Fibroblast of lung (primary cell): Measurements from ENCODE around the gene GMNN. TPM values are rescaled to one million over a fixed set of nuclear protein-coding genes. Genes with fewer than 3 reads are reported as not detected.
"Not testable (repeated sequence)": the region's sequence is repeated elsewhere in the genome, so short reads cannot be mapped to it uniquely, and the experiment has no call there.

ENCODE experiments used
- DNase-seq, 2 donors: peaks; one replicate each; pipeline versions ENCODE4 v3.0.0 to v3.0.0-alpha.2; 2010; ENCODE audit warnings: low read depth in 2 of 2
- H2AFZ ChIP-seq: 2 replicates; pipeline ENCODE4 v1.5.1; 2012; ENCODE audit warnings: low read length, control low read depth, inconsistent platforms
- H3K27ac ChIP-seq: 2 replicates; pipeline ENCODE4 v1.5.1; 2011; ENCODE audit warnings: low read length, control low read depth; ENCODE audit not compliant: insufficient read depth
- H3K27me3 ChIP-seq: 2 replicates; pipeline ENCODE4 v1.5.1; 2011; ENCODE audit warnings: mild to moderate bottlenecking, low read length; ENCODE audit not compliant: control insufficient read depth, insufficient read depth
- H3K36me3 ChIP-seq: 2 replicates; pipeline ENCODE4 v1.5.1; 2011; ENCODE audit warnings: low read length; ENCODE audit not compliant: control insufficient read depth, insufficient read depth
- H3K4me1 ChIP-seq: 2 replicates; pipeline ENCODE4 v1.5.1; 2011; ENCODE audit warnings: low read length; ENCODE audit not compliant: control insufficient read depth, insufficient read depth; ENCODE audit errors: extremely low read depth
- H3K4me2 ChIP-seq: 2 replicates; pipeline ENCODE4 v1.5.1; 2011; ENCODE audit warnings: low read length, control low read depth; ENCODE audit not compliant: insufficient read depth; ENCODE audit errors: extremely low read depth
- H3K4me3 ChIP-seq, 4 experiments: fragments of 200-600 bp in 1 of 4; sonication (generic) in 1 of 4; replicated peaks in 1 of 4; 2 replicates each; pipeline ENCODE4 v1.5.1; 2011 to 2016; ENCODE audit warnings: low read length in 4 of 4, low read depth in 3 of 4, mild to moderate bottlenecking in 3 of 4, control low read depth in 2 of 4, inconsistent platforms in 1 of 4, mixed read lengths in 1 of 4; ENCODE audit not compliant: insufficient read depth in 1 of 4; ENCODE audit errors: control extremely low read depth in 1 of 4
- H3K79me2 ChIP-seq: 2 replicates; pipeline ENCODE4 v1.5.1; 2012; ENCODE audit warnings: mild to moderate bottlenecking, low read length, inconsistent platforms; ENCODE audit not compliant: control insufficient read depth, insufficient read depth
- H3K9ac ChIP-seq: 2 replicates; pipeline ENCODE4 v1.5.1; 2011; ENCODE audit warnings: mild to moderate bottlenecking, low read length, control low read depth; ENCODE audit not compliant: insufficient read depth
- H3K9me3 ChIP-seq: 2 replicates; pipeline ENCODE4 v1.5.1; 2012; ENCODE audit warnings: low read depth, low read length; ENCODE audit not compliant: control insufficient read depth, insufficient read depth
- H4K20me1 ChIP-seq: 2 replicates; pipeline ENCODE4 v1.5.1; 2011; ENCODE audit warnings: low read length; ENCODE audit not compliant: control insufficient read depth, insufficient read depth; ENCODE audit errors: extremely low read depth
- EZH2 ChIP-seq: IDR thresholded peaks from 2 replicates; pipeline ENCODE4 v1.5.1; 2012; ENCODE audit warnings: low read length, control low read depth, mild to moderate bottlenecking; ENCODE audit errors: missing control alignments
- polyA plus RNA-seq, 2 donors: library from polyadenylated mRNA; depleted of rRNA in 1 of 2; stranded (reverse) in 1 of 2; unstranded in 1 of 2; fragments of >200 nt; gene quantifications; 2 replicates each; pipeline ENCODE4 v1.2.1, GENCODE V29; 2011 to 2012; ENCODE audit warnings: missing spikeins in 1 of 2
- total RNA-seq: library from RNA; depleted of rRNA; stranded (reverse); fragments of >200 nt; gene quantifications from 2 replicates; pipeline ENCODE4 v1.2.1, GENCODE V29; 2014
- TF ChIP-seq, protein P1 (sequence below), 2 donors: IDR thresholded peaks in 1 of 2; conservative IDR thresholded peaks in 1 of 2; 1 replicate in 1 of 2; 2 replicates in 1 of 2; pipeline ENCODE4 v1.5.1; 2011 to 2012; ENCODE audit warnings: low read length in 2 of 2, control low read depth in 1 of 2, inconsistent platforms in 1 of 2, low read depth in 1 of 2, mild to moderate bottlenecking in 1 of 2

Gene GMNN
- total and polyA plus RNA-seq, 2 donors (not counting 1 experiment from before 2014, with no cell fraction given): 12.9 to 18.9 TPM

DNA sequence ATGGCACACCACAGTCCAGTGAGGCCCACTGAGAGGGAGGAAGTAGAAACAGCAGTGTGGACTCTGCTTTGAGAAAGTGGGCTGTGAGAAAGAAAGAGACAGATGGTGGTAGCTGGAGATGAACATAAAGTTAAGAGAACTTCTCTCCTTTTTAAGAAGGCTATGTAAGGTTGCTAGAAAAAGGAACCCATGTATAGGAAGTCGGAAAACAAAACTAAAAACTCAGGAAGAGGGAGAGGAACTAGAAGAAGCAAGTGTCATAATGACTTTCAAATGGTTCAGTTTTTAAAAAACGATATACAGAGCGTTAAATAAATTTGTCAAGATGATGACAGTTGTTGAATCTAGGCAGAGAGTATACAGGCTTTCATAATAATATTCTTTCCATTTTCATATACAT lies 25.4 kb upstream of the GMNN start:
- Histone ChIP-seq H3K36me3 (no peaks in the 10 kb centered on the region), H4K20me1 (no peaks in the 10 kb centered on the region), H3K4me1 (no peaks in the 10 kb centered on the region), H3K4me2 (no peak overlapping the region), H2AFZ (no peak overlapping the region), H3K4me3 (no peak overlapping the region), H3K79me2 (no peaks in the 10 kb centered on the region), H3K27ac (no peak overlapping the region), H3K27me3 (no peaks in the 10 kb centered on the region), H3K9ac (no peak overlapping the region), H3K9me3 (no peaks in the 10 kb centered on the region)
- TF ChIP-seq EZH2: no peak
- TF ChIP-seq, protein P1, sequence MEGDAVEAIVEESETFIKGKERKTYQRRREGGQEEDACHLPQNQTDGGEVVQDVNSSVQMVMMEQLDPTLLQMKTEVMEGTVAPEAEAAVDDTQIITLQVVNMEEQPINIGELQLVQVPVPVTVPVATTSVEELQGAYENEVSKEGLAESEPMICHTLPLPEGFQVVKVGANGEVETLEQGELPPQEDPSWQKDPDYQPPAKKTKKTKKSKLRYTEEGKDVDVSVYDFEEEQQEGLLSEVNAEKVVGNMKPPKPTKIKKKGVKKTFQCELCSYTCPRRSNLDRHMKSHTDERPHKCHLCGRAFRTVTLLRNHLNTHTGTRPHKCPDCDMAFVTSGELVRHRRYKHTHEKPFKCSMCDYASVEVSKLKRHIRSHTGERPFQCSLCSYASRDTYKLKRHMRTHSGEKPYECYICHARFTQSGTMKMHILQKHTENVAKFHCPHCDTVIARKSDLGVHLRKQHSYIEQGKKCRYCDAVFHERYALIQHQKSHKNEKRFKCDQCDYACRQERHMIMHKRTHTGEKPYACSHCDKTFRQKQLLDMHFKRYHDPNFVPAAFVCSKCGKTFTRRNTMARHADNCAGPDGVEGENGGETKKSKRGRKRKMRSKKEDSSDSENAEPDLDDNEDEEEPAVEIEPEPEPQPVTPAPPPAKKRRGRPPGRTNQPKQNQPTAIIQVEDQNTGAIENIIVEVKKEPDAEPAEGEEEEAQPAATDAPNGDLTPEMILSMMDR (conservative IDR thresholded peaks at IDR 0.05 in 1 of 2, IDR thresholded peaks at IDR 0.05 in 1 of 2; ENCODE audit: low read depth in 1 of 2, low read length in 2 of 2): no peak
- DNase-seq: no peak

- not testable (repeated sequence) for DNase-seq, H4K20me1 ChIP-seq, H3K36me3 ChIP-seq, H3K27me3 ChIP-seq, H3K4me1 ChIP-seq, H3K9ac ChIP-seq, H3K4me3 ChIP-seq, H3K27ac ChIP-seq, H3K4me2 ChIP-seq, H2AFZ ChIP-seq, H3K9me3 ChIP-seq, H3K79me2 ChIP-seq
These were observed 23.9 kb upstream of the GMNN start for GRCh38 chr6:24750878-24751277.

GRCh38 chr6:24752503-24752902 lies 22.2 kb upstream of the GMNN start:
- TF ChIP-seq, protein P1 (conservative IDR thresholded peaks at IDR 0.05 in 1 of 2, IDR thresholded peaks at IDR 0.05 in 1 of 2; ENCODE audit: low read depth in 1 of 2, low read length in 2 of 2): no peak
- no peak for TF ChIP-seq EZH2
- H3K79me2 ChIP-seq: no peaks in the 10 kb centered on the region
- H3K36me3 ChIP-seq: no peaks in the 10 kb centered on the region
- H3K27me3 ChIP-seq: no peaks in the 10 kb centered on the region
- no peak overlapping the region for H3K4me3 ChIP-seq
- H3K4me2 ChIP-seq: no peak overlapping the region
- no peak overlapping the region for H3K27ac ChIP-seq
- no peak for DNase-seq
- H3K9ac ChIP-seq: no peak overlapping the region
- H4K20me1 ChIP-seq: no peaks in the 10 kb centered on the region
- H3K4me1 ChIP-seq: no peaks in the 10 kb centered on the region
- H2AFZ ChIP-seq: no peak overlapping the region
- no peaks in the 10 kb centered on the region for H3K9me3 ChIP-seq
